HCT116 (cell line): Measurements from ENCODE around the gene ALDH3A1.

Experiments
- CBX3 ChIP-seq: IDR thresholded peaks from 2 replicates; pipeline ENCODE4 v1.6.1; 2012; ENCODE audit warnings: low read depth
- CEBPB ChIP-seq: IDR thresholded peaks from 2 replicates; pipeline ENCODE4 v1.6.1; 2012; ENCODE audit warnings: low read depth
- ELF1 ChIP-seq: IDR thresholded peaks from 2 replicates; pipeline ENCODE4 v1.6.1; 2012; ENCODE audit warnings: low read depth, borderline replicate concordance
- EZH2 ChIP-seq: fragments of 200-600 bp; sonication (generic); IDR thresholded peaks from 2 replicates; pipeline ENCODE4 v1.6.1; 2017; ENCODE audit warnings: antibody characterized with exemption, mixed run types
- MAX ChIP-seq: IDR thresholded peaks from 2 replicates; pipeline ENCODE4 v1.6.1; 2012
- POLR2A ChIP-seq: IDR thresholded peaks from 2 replicates; pipeline ENCODE4 v1.7.0; 2011; ENCODE audit warnings: borderline replicate concordance; ENCODE audit not compliant: insufficient read depth, insufficient read length; ENCODE audit errors: extremely low read depth
- REST ChIP-seq: IDR thresholded peaks from 2 replicates; pipeline ENCODE4 v1.6.1; 2012; ENCODE audit warnings: low read depth
- SP1 ChIP-seq: IDR thresholded peaks from 2 replicates; pipeline ENCODE4 v1.6.1; 2012; ENCODE audit warnings: low read depth
- TCF7L2 ChIP-seq: IDR thresholded peaks from 2 replicates; pipeline ENCODE4 v1.7.0; 2011; ENCODE audit warnings: borderline replicate concordance, inconsistent platforms; ENCODE audit not compliant: insufficient read depth, insufficient read length; ENCODE audit errors: extremely low read depth
- ZFX ChIP-seq: fragments of 450-650 bp; IDR thresholded peaks from 2 replicates; pipeline ENCODE4 v1.6.1; 2017
- TF ChIP-seq, protein P1 (sequence below), 3 experiments: fragments of 200-600 bp in 1 of 3; sonication (generic) in 1 of 3; IDR thresholded peaks in 2 of 3; conservative IDR thresholded peaks in 1 of 3; 2 replicates each; pipeline ENCODE4 v1.5.1; 2012 to 2017; ENCODE audit warnings: low read depth in 2 of 3, low read length in 2 of 3, antibody characterized with exemption in 1 of 3, borderline replicate concordance in 1 of 3, control low read depth in 1 of 3, mild to moderate bottlenecking in 1 of 3, mixed read lengths in 1 of 3, mixed run types in 1 of 3, moderate library complexity in 1 of 3; ENCODE audit not compliant: insufficient read depth in 1 of 3
- TF ChIP-seq, protein P2 (sequence below): IDR thresholded peaks from 2 replicates; pipeline ENCODE4 v1.6.1; 2012

DNA sequence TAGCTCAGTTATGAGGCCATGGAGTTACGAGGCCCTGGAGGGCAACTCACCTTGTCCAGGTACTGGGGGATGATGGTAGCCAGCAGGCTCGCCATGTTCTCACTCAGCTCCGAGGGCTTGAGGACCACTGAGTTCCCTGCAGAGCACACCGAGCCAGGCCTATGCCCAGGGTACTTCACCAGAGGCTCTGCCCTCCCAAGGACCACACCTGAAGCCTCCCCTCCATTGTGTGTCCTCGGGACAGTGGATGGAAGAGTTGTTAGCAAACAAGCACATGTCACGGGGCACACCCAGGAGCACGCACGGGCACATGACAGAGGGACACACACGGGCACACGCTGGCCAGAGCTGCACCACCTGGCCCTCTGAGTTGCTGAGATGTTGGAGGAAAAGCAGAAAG lies 5.6 kb downstream of the ALDH3A1 start:
- TF ChIP-seq ZFX (no peak), MAX (no peak), POLR2A (no peak), SP1 (no peak), CEBPB (no peak), ELF1 (no peak), REST (no peak), EZH2 (no peak), CBX3 (no peak), TCF7L2 (no peak)
- TF ChIP-seq, protein P1, sequence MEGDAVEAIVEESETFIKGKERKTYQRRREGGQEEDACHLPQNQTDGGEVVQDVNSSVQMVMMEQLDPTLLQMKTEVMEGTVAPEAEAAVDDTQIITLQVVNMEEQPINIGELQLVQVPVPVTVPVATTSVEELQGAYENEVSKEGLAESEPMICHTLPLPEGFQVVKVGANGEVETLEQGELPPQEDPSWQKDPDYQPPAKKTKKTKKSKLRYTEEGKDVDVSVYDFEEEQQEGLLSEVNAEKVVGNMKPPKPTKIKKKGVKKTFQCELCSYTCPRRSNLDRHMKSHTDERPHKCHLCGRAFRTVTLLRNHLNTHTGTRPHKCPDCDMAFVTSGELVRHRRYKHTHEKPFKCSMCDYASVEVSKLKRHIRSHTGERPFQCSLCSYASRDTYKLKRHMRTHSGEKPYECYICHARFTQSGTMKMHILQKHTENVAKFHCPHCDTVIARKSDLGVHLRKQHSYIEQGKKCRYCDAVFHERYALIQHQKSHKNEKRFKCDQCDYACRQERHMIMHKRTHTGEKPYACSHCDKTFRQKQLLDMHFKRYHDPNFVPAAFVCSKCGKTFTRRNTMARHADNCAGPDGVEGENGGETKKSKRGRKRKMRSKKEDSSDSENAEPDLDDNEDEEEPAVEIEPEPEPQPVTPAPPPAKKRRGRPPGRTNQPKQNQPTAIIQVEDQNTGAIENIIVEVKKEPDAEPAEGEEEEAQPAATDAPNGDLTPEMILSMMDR (IDR thresholded peaks at IDR 0.05 in 2 of 3, conservative IDR thresholded peaks at IDR 0.05 in 1 of 3; ENCODE audit: borderline replicate concordance in 1 of 3, insufficient read depth in 1 of 3, low read depth in 2 of 3, low read length in 2 of 3), result no peak
- TF ChIP-seq, protein P2, sequence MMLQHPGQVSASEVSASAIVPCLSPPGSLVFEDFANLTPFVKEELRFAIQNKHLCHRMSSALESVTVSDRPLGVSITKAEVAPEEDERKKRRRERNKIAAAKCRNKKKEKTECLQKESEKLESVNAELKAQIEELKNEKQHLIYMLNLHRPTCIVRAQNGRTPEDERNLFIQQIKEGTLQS, result no peak
